Mucosa of stomach (tissue), 1 donor: ENCODE data around the gene DISP2.
A peak's percentile ranks its signal among the peaks of the same experiment; 100 is the strongest.

ENCODE experiments used
- H3K27me3 ChIP-seq: one replicate; pipeline ENCODE4 v1.7.0; 2013; ENCODE audit warnings: mild to moderate bottlenecking, low read length; ENCODE audit not compliant: control insufficient read depth, insufficient read depth
- H3K36me3 ChIP-seq: one replicate; pipeline ENCODE4 v1.7.0; 2013; ENCODE audit warnings: low read length; ENCODE audit not compliant: control insufficient read depth, insufficient read depth
- H3K4me1 ChIP-seq: one replicate; pipeline ENCODE4 v1.7.0; 2013; ENCODE audit warnings: mild to moderate bottlenecking, low read length; ENCODE audit not compliant: control insufficient read depth, insufficient read depth
- H3K4me3 ChIP-seq: one replicate; pipeline ENCODE4 v1.7.0; 2013; ENCODE audit warnings: low read length
- H3K9ac ChIP-seq: one replicate; pipeline ENCODE4 v1.7.0; 2013; ENCODE audit warnings: mild to moderate bottlenecking, low read length, moderate library complexity
- H3K9me3 ChIP-seq: one replicate; pipeline ENCODE4 v1.7.0; 2013; ENCODE audit warnings: mild to moderate bottlenecking, low read length, moderate library complexity; ENCODE audit not compliant: control insufficient read depth
- donor health status: Pancreatic carcinoma.

The DISP2 gene

DNA sequence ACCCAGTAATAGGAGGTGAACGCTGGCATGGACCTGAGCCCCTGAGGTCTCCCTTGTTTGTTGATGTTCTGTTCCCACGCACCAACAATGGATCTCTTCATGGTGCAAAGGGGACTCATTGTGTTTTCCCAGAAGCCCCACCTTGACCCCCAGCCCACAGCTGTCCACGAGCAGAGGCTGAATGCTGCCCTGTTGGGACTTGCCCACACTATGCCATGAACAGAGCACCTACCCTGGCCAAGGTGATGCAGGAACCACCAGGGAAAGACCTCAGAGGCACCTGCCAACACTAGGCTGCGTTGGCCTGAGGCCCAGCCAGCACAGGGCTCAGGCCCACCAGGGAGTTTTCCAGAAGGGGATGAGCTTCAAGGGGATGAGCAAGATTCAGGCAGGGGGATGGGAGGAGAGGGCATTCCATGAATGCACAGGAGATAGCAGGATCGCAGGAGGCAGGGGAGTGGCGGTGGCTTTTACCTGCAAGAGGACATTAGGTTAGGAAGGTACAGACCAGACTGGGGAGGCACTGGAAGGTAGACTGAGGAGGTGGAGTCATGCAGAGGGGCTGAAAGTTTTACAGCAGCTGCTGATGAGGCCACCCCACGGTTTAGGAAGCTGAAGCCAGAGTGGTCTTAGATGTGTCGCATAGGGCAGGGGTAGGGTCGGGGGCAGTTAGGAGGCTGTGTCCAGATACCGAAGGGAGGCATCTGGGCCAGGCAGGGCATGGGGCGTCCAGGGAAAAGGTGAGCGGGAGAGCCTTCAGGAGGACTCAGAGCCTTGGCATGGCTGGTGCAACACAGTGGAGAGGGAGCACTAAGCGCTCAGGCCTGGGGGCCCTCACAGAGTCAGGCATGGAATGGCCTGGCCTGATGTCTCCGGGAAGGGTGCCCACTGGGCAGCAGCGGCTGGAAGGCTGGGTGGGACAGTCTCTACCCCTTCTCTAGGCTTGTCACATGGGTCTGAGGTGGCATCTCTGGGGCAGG, 11.2 kb upstream of the DISP2 start:
- peak overlapping the region; percentile 18 for H3K4me3 ChIP-seq
- no peaks in the 10 kb centered on the region for H3K27me3 ChIP-seq
- no peaks in the 10 kb centered on the region for H3K36me3 ChIP-seq
- peak overlapping the region; percentile 71 for H3K9ac ChIP-seq
- peaks cover 85% of the 10 kb centered on the region for H3K4me1 ChIP-seq
- no peaks in the 10 kb centered on the region for H3K9me3 ChIP-seq

- Histone ChIP-seq H3K9me3 (no peaks in the 10 kb centered on the region), H3K4me3 (no peak overlapping the region), H3K9ac (peak overlapping the region; percentile 71), H3K36me3 (no peaks in the 10 kb centered on the region), H3K4me1 (peaks cover 85% of the 10 kb centered on the region), H3K27me3 (no peaks in the 10 kb centered on the region)
Measured at GRCh38 chr15:40347559-40348473, 10.2 kb upstream of the DISP2 start.

DNA sequence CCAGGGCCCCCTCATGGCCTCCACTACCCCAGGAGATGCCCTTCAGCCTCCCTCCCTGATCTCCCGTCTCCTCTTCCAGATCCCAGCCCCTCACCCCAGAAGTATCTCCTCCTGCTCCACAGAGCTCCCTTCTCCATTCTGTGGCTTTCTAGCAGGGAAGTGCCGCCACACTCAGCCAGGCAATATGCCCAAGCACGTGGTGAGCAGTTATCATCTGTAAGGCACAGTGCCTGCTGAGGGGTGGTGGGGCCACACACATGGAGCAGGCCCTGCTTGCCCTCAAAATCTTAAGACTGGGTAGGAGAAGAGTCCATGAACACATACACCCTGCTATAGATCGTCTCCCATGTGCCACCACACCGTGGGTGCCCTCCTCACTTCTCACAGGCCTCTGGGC, 9.5 kb upstream of the DISP2 start:
- Histone ChIP-seq H3K4me1 (peaks cover 85% of the 10 kb centered on the region), H3K4me3 (no peak overlapping the region)

GRCh38 chr15:40349163-40349562, 8.9 kb upstream of the DISP2 start:
- H3K4me1 ChIP-seq: peaks cover 85% of the 10 kb centered on the region
- H3K27me3 ChIP-seq: no peaks in the 10 kb centered on the region
- peak overlapping the region; percentile 71 for H3K9ac ChIP-seq
- no peaks in the 10 kb centered on the region for H3K36me3 ChIP-seq
- H3K4me3 ChIP-seq: no peak overlapping the region
- H3K9me3 ChIP-seq: no peaks in the 10 kb centered on the region

More for the DNA sequence above, 9.5 kb upstream of the DISP2 start:
- Histone ChIP-seq H3K36me3 (no peaks in the 10 kb centered on the region), H3K9ac (peak overlapping the region; percentile 71), H3K27me3 (no peaks in the 10 kb centered on the region), H3K9me3 (no peaks in the 10 kb centered on the region)

DNA sequence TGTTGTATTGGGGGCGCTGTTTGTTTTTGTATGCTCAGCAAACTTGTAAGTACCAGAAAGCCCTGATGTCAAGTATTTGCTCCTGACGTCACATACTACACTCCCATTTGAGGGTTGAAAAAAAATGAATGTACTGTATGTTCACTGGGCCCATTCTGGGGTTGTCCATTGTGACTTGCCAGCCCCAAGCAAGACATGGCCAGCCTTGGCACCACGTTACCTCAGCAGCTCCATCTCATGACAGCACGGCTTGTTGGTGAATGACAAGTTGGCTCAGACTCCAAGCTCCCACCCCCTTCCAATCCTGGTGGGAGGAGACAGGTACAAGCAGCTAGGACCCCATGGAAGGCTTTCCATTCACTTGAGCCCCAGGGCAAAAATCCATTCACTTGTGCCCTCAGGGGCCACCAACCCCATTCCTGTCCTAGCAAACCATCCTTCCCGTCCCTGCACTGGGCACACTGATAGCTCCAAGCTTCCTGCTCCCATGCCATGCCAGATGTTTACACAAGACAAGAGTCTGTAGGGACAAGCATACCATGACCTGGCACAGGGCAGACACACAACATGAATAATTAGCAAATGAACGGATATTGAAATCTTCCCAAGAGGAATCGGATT, 5.6 kb upstream of the DISP2 start:
- Histone ChIP-seq H3K4me1 (peaks cover 68% of the 10 kb centered on the region), H3K9me3 (no peaks in the 10 kb centered on the region), H3K36me3 (no peaks in the 10 kb centered on the region), H3K9ac (peak overlapping the region; percentile 56), H3K27me3 (no peaks in the 10 kb centered on the region), H3K4me3 (peak overlapping the region; percentile 27)

- no peaks in the 10 kb centered on the region for H3K9me3 ChIP-seq
- H3K4me1 ChIP-seq: peaks cover 63% of the 10 kb centered on the region
- no peaks in the 10 kb centered on the region for H3K27me3 ChIP-seq
- no peak overlapping the region for H3K9ac ChIP-seq
- no peaks in the 10 kb centered on the region for H3K36me3 ChIP-seq
- H3K4me3 ChIP-seq: no peak overlapping the region
Measured at GRCh38 chr15:40353697-40354096, 4.3 kb upstream of the DISP2 start.

GRCh38 chr15:40354408-40355171, 3.4 kb upstream of the DISP2 start:
- peaks cover 58% of the 10 kb centered on the region for H3K4me1 ChIP-seq
- H3K9ac ChIP-seq: peak overlapping the region; percentile 32
- H3K27me3 ChIP-seq: no peaks in the 10 kb centered on the region
- H3K36me3 ChIP-seq: no peaks in the 10 kb centered on the region
- no peaks in the 10 kb centered on the region for H3K9me3 ChIP-seq
- H3K4me3 ChIP-seq: no peak overlapping the region

DNA sequence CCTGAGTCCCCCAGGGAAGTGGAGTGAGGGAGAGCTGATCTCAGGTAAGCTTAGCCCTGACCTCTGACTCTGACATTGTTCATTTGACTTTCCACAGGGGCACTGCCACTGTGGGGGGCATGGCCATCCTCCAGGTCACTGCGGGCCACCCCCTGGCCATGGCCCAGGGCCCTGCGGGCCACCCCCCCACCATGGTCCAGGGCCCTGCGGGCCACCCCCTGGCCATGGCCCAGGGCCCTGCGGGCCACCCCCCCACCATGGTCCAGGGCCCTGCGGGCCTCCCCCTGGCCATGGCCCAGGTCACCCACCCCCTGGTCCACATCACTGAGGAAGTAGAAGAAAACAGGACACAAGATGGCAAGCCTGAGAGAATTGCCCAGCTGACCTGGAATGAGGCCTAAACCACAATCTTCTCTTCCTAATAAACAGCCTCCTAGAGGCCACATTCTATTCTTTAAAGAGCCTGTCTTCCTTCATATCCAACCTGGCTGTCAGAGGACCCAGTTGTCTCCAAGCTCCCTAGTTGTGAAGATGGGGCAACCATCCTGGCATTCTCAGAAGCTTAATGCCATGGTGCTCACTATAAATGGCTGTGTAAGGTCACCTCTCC, 1.9 kb upstream of the DISP2 start:
- H3K4me3 ChIP-seq: no peak overlapping the region
- no peak overlapping the region for H3K9ac ChIP-seq
- H3K27me3 ChIP-seq: no peaks in the 10 kb centered on the region
- no peaks in the 10 kb centered on the region for H3K9me3 ChIP-seq
- H3K36me3 ChIP-seq: no peaks in the 10 kb centered on the region
- H3K4me1 ChIP-seq: peaks cover 47% of the 10 kb centered on the region

- Histone ChIP-seq H3K9ac (no peak overlapping the region), H3K9me3 (no peaks in the 10 kb centered on the region), H3K4me3 (no peak overlapping the region), H3K27me3 (no peaks in the 10 kb centered on the region), H3K4me1 (peaks cover 44% of the 10 kb centered on the region), H3K36me3 (no peaks in the 10 kb centered on the region)
Measured at GRCh38 chr15:40357246-40357645, 773 bp upstream of the DISP2 start.

- Histone ChIP-seq H3K4me3 (no peak overlapping the region), H3K9ac (no peak overlapping the region), H3K4me1 (peaks cover 33% of the 10 kb centered on the region), H3K27me3 (no peaks in the 10 kb centered on the region), H3K9me3 (no peaks in the 10 kb centered on the region), H3K36me3 (no peaks in the 10 kb centered on the region)
Measured at GRCh38 chr15:40358471-40359353, 693 bp downstream of the DISP2 start.
